HUDEP-2 (cell line): ENCODE results near the gene ODAD2.

Experiments
- DNase-seq, 76 experiments: peaks; one replicate each; lab custom pipeline; 2025; ENCODE audit not compliant: unreplicated experiment in 76 of 76; lab: John Stamatoyannopoulos, UW

The ODAD2 gene

GRCh38 chr10:27779462-27780015 is 219.3 kb downstream of the ODAD2 start:
- no peak for DNase-seq

- DNase-seq: no peak
Measured at GRCh38 chr10:27774831-27775230, 224.0 kb downstream of the ODAD2 start.

GRCh38 chr10:27771231-27771630 is 227.6 kb downstream of the ODAD2 start:
- DNase-seq: no peak

GRCh38 chr10:27770181-27770580 is 228.7 kb downstream of the ODAD2 start:
- no peak for DNase-seq
